Uterus (tissue), 2 donors: ENCODE data around the gene PGAM2.
"Not testable (repeated sequence)": the region's sequence is repeated elsewhere in the genome, so short reads cannot be mapped to it uniquely, and the experiment has no call there.

Experiments
- POLR2A ChIP-seq, 2 donors: fragments of 450-650 bp; IDR thresholded peaks; one replicate each; pipeline ENCODE4 v1.6.1; 2016; ENCODE audit warnings: antibody characterized with exemption in 2 of 2, mild to moderate bottlenecking in 1 of 2, moderate library complexity in 1 of 2
- TF ChIP-seq, protein P1 (sequence below), 4 experiments: fragments of 200-600 bp in 2 of 4; fragments of 450-650 bp in 2 of 4; sonication (generic) in 2 of 4; IDR thresholded peaks; one replicate each; pipeline ENCODE4 v1.5.1; 2016 to 2019; ENCODE audit warnings: antibody characterized with exemption in 4 of 4, mild to moderate bottlenecking in 2 of 4, moderate library complexity in 1 of 4

GRCh38 chr7:44030029-44030428 is 35.3 kb downstream of the PGAM2 start:
- TF ChIP-seq, protein P1, sequence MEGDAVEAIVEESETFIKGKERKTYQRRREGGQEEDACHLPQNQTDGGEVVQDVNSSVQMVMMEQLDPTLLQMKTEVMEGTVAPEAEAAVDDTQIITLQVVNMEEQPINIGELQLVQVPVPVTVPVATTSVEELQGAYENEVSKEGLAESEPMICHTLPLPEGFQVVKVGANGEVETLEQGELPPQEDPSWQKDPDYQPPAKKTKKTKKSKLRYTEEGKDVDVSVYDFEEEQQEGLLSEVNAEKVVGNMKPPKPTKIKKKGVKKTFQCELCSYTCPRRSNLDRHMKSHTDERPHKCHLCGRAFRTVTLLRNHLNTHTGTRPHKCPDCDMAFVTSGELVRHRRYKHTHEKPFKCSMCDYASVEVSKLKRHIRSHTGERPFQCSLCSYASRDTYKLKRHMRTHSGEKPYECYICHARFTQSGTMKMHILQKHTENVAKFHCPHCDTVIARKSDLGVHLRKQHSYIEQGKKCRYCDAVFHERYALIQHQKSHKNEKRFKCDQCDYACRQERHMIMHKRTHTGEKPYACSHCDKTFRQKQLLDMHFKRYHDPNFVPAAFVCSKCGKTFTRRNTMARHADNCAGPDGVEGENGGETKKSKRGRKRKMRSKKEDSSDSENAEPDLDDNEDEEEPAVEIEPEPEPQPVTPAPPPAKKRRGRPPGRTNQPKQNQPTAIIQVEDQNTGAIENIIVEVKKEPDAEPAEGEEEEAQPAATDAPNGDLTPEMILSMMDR (IDR thresholded peaks at IDR 0.05), result not testable (repeated sequence)
- not testable (repeated sequence) for TF ChIP-seq POLR2A (IDR thresholded peaks at IDR 0.05)
